Kidney (tissue), 14 donors: ENCODE data around the gene NUSAP1. TPM values are rescaled to one million over a fixed set of nuclear protein-coding genes. Genes with fewer than 3 reads are reported as not detected.
"Not testable (repeated sequence)": the region's sequence is repeated elsewhere in the genome, so short reads cannot be mapped to it uniquely, and the experiment has no call there.

Experiments used
- DNase-seq, 5 donors: peaks; one replicate each; pipeline ENCODE4 v3.0.0-alpha.2; 2013 to 2020
- FAIRE-seq: peaks from 2 replicates; lab custom pipeline; 2012; peaks lifted over from hg19 to GRCh38; lab: Jason Lieb, UNC
- H3K27ac ChIP-seq, 2 donors: one replicate each; pipeline ENCODE4 v1.7.0; 2013; ENCODE audit warnings: low read depth in 2 of 2, low read length in 2 of 2, inconsistent platforms in 1 of 2
- H3K27me3 ChIP-seq: one replicate; pipeline ENCODE4 v1.7.1; 2013; ENCODE audit warnings: low read length, inconsistent platforms; ENCODE audit not compliant: control insufficient read depth, insufficient read depth
- H3K36me3 ChIP-seq, 3 donors: one replicate each; pipeline versions ENCODE4 v1.7.0 to v1.7.1; 2013; ENCODE audit warnings: low read length in 3 of 3, control low read depth in 1 of 3, inconsistent platforms in 1 of 3; ENCODE audit not compliant: insufficient read depth in 3 of 3, control insufficient read depth in 2 of 3
- H3K4me1 ChIP-seq, 3 donors: one replicate each; pipeline versions ENCODE4 v1.7.0 to v1.7.1; 2013; ENCODE audit warnings: low read length in 3 of 3, inconsistent platforms in 1 of 3, low read depth in 1 of 3; ENCODE audit not compliant: control insufficient read depth in 2 of 3, insufficient read depth in 2 of 3
- H3K4me3 ChIP-seq, 3 donors: one replicate each; pipeline versions ENCODE4 v1.7.0 to v1.8.1; 2013; ENCODE audit warnings: low read length in 3 of 3, control low read depth in 1 of 3, inconsistent platforms in 1 of 3
- H3K9ac ChIP-seq, 3 donors: one replicate each; pipeline versions ENCODE4 v1.7.0 to v1.7.1; 2013; ENCODE audit warnings: low read length in 3 of 3, control low read depth in 1 of 3, inconsistent platforms in 1 of 3
- H3K9me3 ChIP-seq, 3 donors: one replicate each; pipeline versions ENCODE4 v1.7.0 to v1.7.1; 2013; ENCODE audit warnings: low read length in 3 of 3, control low read depth in 1 of 3, inconsistent platforms in 1 of 3; ENCODE audit not compliant: control insufficient read depth in 2 of 3, insufficient read depth in 1 of 3
- CTCF ChIP-seq: IDR thresholded peaks from 3 replicates; pipeline ENCODE4 v1.5.1; 2012; ENCODE audit warnings: mild to moderate bottlenecking, moderate library complexity, borderline replicate concordance; ENCODE audit not compliant: insufficient read depth; ENCODE audit errors: extremely low read depth
- intact Hi-C: fragments of 100-400 bp; cut with DNase I; formaldehyde crosslinking; loops from one replicate; pipeline ENCODE4 v1.11.1; 2022
- polyA plus RNA-seq: library from polyadenylated mRNA; stranded (reverse); fragments of 350-450 nt; fragmentation: Illumina TruSeq; extraction: RNeasy Lipid Tissue Mini Kit (QIAGEN cat#74804); gene quantifications from one replicate; pipeline ENCODE4 v1.2.3, GENCODE V29; 2014; ENCODE audit warnings: low read depth, low replicate concordance; ENCODE audit not compliant: insufficient read depth
- total RNA-seq: library from RNA; stranded (reverse); fragmentation: NEBNext Ultra II Directional; extraction: Animal tissue kit (Norgen Biotek cat#: 25700); gene quantifications from one replicate; pipeline ENCODE4 v1.2.1, GENCODE V29; 2021
- donor health status: control.
- donor health status: control.
- donor health status: control.
- donor health status: control.
- donor health status: control.
- donor health status: DM: yes; HTN: yes; CAD: no.
- donor health status: Normal renal cell carcinoma (clear cell type).

NUSAP1 gene
- total and polyA plus RNA-seq, 2 donors from 2014 or later = 2.3 to 6.7 TPM

- TF ChIP-seq CTCF = no peak
- DNase-seq (no peak), FAIRE-seq (no peak)
- H3K27ac ChIP-seq = no peak overlapping the region
- peaks cover 0 to 10% (median 0%) of the 10 kb centered on the region in 3 donors for H3K4me1 ChIP-seq
- H3K27me3 ChIP-seq = no peaks in the 10 kb centered on the region
- intact Hi-C loops = no loop called here
- no peaks in the 10 kb centered on the region for H3K9me3 ChIP-seq
- peaks cover 8 to 31% (median 9%) of the 10 kb centered on the region in 3 donors for H3K36me3 ChIP-seq
- no peak overlapping the region for H3K4me3 ChIP-seq
- H3K9ac ChIP-seq = no peak overlapping the region
These were observed 44.2 kb upstream of the NUSAP1 start for GRCh38 chr15:41288464-41288863.

- Histone ChIP-seq H3K27ac (no peak overlapping the region), H3K9me3 (no peaks in the 10 kb centered on the region), H3K27me3 (no peaks in the 10 kb centered on the region), H3K4me1 (peaks cover 0 to 8% (median 0%) of the 10 kb centered on the region in 3 donors), H3K36me3 (peaks cover 8 to 31% (median 9%) of the 10 kb centered on the region in 3 donors), H3K4me3 (no peak overlapping the region), H3K9ac (no peak overlapping the region)
- no peak for FAIRE-seq
- no peak for TF ChIP-seq CTCF
- DNase-seq = no peak
- intact Hi-C loops = no loop called here
These were observed 42.7 kb upstream of the NUSAP1 start for GRCh38 chr15:41289953-41290352.

GRCh38 chr15:41291065-41291631 lies 41.5 kb upstream of the NUSAP1 start:
- peaks cover 8 to 27% (median 9%) of the 10 kb centered on the region in 3 donors for H3K36me3 ChIP-seq
- peaks cover 0 to 2% (median 0%) of the 10 kb centered on the region in 3 donors for H3K4me1 ChIP-seq
- no peaks in the 10 kb centered on the region for H3K27me3 ChIP-seq
- no peak for TF ChIP-seq CTCF
- no peak overlapping the region for H3K27ac ChIP-seq
- intact Hi-C loops = no loop called here
- DNase-seq (no peak), FAIRE-seq (no peak)
- H3K4me3 ChIP-seq = no peak overlapping the region
- no peak overlapping the region for H3K9ac ChIP-seq
- no peaks in the 10 kb centered on the region for H3K9me3 ChIP-seq

GRCh38 chr15:41292521-41292920 lies 40.2 kb upstream of the NUSAP1 start:
- peaks cover 6 to 18% (median 9%) of the 10 kb centered on the region in 3 donors for H3K36me3 ChIP-seq
- H3K4me3 ChIP-seq = no peak overlapping the region
- no peak overlapping the region for H3K27ac ChIP-seq
- intact Hi-C loops = no loop called here
- H3K4me1 ChIP-seq = peaks cover 0 to 2% (median 0%) of the 10 kb centered on the region in 3 donors
- DNase-seq = no peak
- no peaks in the 10 kb centered on the region for H3K27me3 ChIP-seq
- no peak for TF ChIP-seq CTCF
- H3K9me3 ChIP-seq = no peaks in the 10 kb centered on the region
- no peak for FAIRE-seq
- no peak overlapping the region for H3K9ac ChIP-seq

GRCh38 chr15:41301139-41301538 lies 31.5 kb upstream of the NUSAP1 start:
- H3K4me3 ChIP-seq, H3K4me1 ChIP-seq, FAIRE-seq, H3K27ac ChIP-seq, H3K9ac ChIP-seq, H3K9me3 ChIP-seq, intact Hi-C loops, DNase-seq, H3K27me3 ChIP-seq: not testable (repeated sequence)
- H3K36me3 ChIP-seq = peaks cover 2 to 13% (median 2%) of the 10 kb centered on the region in 3 donors
